ENCODE measurements around the gene MRAP2. TPM values are rescaled to one million over a fixed set of nuclear protein-coding genes. Genes with fewer than 3 reads are reported as not detected.

MRAP2 gene
- total and polyA plus RNA-seq, 2 of the 13 experiments (the other 11 are each of a cell fraction or from before 2014, with no cell fraction given), result 0.33 to 3.5 TPM

- WGBS (ENCODE audit: low lambda C conversion rate), result 35% methylated on average over 6 of the region's 6 CpGs
- H3K4me3 ChIP-seq (replicated peaks in 1 of 3; ENCODE audit: insufficient read depth in 1 of 3, low read depth in 2 of 3, low read length in 3 of 3), result no peak overlapping the region
- ChIA-PET POLR2A (no interaction called here), CTCF (ENCODE audit: low intra/inter-chr PET ratio, low total read pairs) (no interaction called here)
- H3K36me3 ChIP-seq (replicated peaks in 1 of 2; ENCODE audit: control insufficient read depth in 1 of 2, insufficient read depth in 2 of 2, low read length in 2 of 2), result no peaks in the 10 kb centered on the region
- no peak for ATAC-seq
- H3K27me3 ChIP-seq (ENCODE audit: control insufficient read depth in 1 of 2, insufficient read depth in 2 of 2, low read length in 2 of 2), result no peaks in the 10 kb centered on the region
- H2AFZ ChIP-seq (ENCODE audit: low read length), result no peak overlapping the region
- H3K79me2 ChIP-seq (ENCODE audit: insufficient read depth, low read length), result no peaks in the 10 kb centered on the region
- DNase-seq (ENCODE audit: low spot score), result no peak
- in situ Hi-C loops (cut with HindIII; ENCODE audit: extremely low pct_ligation_motif_present, low pct_unique_long_range_greater_than_20kb) (no loop called here), intact Hi-C loops (cut with micrococcal nuclease; ENCODE audit: unreplicated experiment) (no loop called here)
- no peaks in the 10 kb centered on the region for H3K4me1 ChIP-seq (ENCODE audit: insufficient read depth, low read length)
- no peak overlapping the region for H3K4me2 ChIP-seq (ENCODE audit: low read depth, low read length)
- TF ChIP-seq ZSCAN29 (CRISPR knock-in tag; conservative IDR thresholded peaks at IDR 0.05), result no peak
- TF ChIP-seq ZBTB43 (CRISPR knock-in tag; conservative IDR thresholded peaks at IDR 0.05), result no peak
- no peak for TF ChIP-seq HDAC6 (IDR thresholded peaks at IDR 0.05; ENCODE audit: low read depth, low read length)
- TF ChIP-seq ZNF850 (CRISPR knock-in tag; conservative IDR thresholded peaks at IDR 0.05), result no peak
- TF ChIP-seq RNF2 (conservative IDR thresholded peaks at IDR 0.05; ENCODE audit: low read depth), result no peak
- no peak for TF ChIP-seq ZNF761 (CRISPR knock-in tag; conservative IDR thresholded peaks at IDR 0.05)
- TF ChIP-seq ZNF503 (CRISPR knock-in tag; IDR thresholded peaks at IDR 0.05), result no peak
- no peak for TF ChIP-seq PCBP1 (IDR thresholded peaks at IDR 0.05; ENCODE audit: borderline replicate concordance, low read depth, low read length)
- no peak for TF ChIP-seq RBAK (CRISPR knock-in tag; IDR thresholded peaks at IDR 0.05)
- no peak for TF ChIP-seq ZKSCAN8 (CRISPR knock-in tag; IDR thresholded peaks at IDR 0.05; ENCODE audit: borderline replicate concordance)
- TF ChIP-seq PHF5A (CRISPR knock-in tag; IDR thresholded peaks at IDR 0.05; ENCODE audit: low read depth, unreplicated experiment), result no peak
- no peak for TF ChIP-seq XBP1 (CRISPR knock-in tag; IDR thresholded peaks at IDR 0.05)
- TF ChIP-seq KLF11 (CRISPR knock-in tag; IDR thresholded peaks at IDR 0.05), result no peak
- no peak for TF ChIP-seq RERE (CRISPR knock-in tag; IDR thresholded peaks at IDR 0.05; ENCODE audit: low read depth)
- no peaks in the 10 kb centered on the region for H3K9me3 ChIP-seq (ENCODE audit: low read length)
- no peaks in the 10 kb centered on the region for H4K20me1 ChIP-seq (ENCODE audit: insufficient read depth, low read length)
- no peak overlapping the region for H3K9ac ChIP-seq (ENCODE audit: insufficient read depth, low read depth, low read length)
- no peak overlapping the region for H3K27ac ChIP-seq (ENCODE audit: extremely low read length, insufficient read depth, low read length)
- no TSS peak for BruUV-seq (replicated peaks)
- FAIRE-seq, result no peak
These were observed 41.6 kb downstream of the MRAP2 start for GRCh38 chr6:84074988-84075781.
